Body of pancreas (tissue), 4 donors: ENCODE measurements around the gene THSD7A. TPM values are rescaled to one million over a fixed set of nuclear protein-coding genes. Genes with fewer than 3 reads are reported as not detected.

ENCODE experiments used
- ATAC-seq: fragments of 150-250 bp; one replicate; pipeline ENCODE4 v1.9.1; 2016
- DNase-seq, 4 donors: peaks; one replicate each; pipeline ENCODE4 v3.0.0-alpha.2; 2019
- H3K27ac ChIP-seq, 4 donors: fragments of 200-600 bp; sonication (generic); 1 replicate in 3 of 4; 2 replicates in 1 of 4; pipeline versions ENCODE4 v1.5.1 to v1.6.1; 2016 to 2019; ENCODE audit warnings: mild to moderate bottlenecking in 1 of 4, mixed read lengths in 1 of 4, moderate library complexity in 1 of 4
- H3K27me3 ChIP-seq, 2 donors: fragments of 200-600 bp; sonication (generic); one replicate each; pipeline ENCODE4 v1.6.0; 2016; ENCODE audit warnings: mild to moderate bottlenecking in 1 of 2
- H3K36me3 ChIP-seq, 2 donors: fragments of 200-600 bp; sonication (generic); replicated peaks in 1 of 2; 2 replicates each; pipeline ENCODE4 v1.5.1; 2016; ENCODE audit warnings: low read depth in 2 of 2; ENCODE audit not compliant: insufficient read depth in 1 of 2
- H3K4me1 ChIP-seq: fragments of 200-600 bp; sonication (generic); one replicate; pipeline ENCODE4 v1.6.0; 2016
- H3K4me3 ChIP-seq, 2 donors: fragments of 200-600 bp; sonication (generic); 1 replicate in 1 of 2; 2 replicates in 1 of 2; pipeline ENCODE4 v1.5.1; 2016 to 2019
- H3K9me3 ChIP-seq, 3 donors: fragments of 200-600 bp; sonication (generic); 1 replicate in 2 of 3; 2 replicates in 1 of 3; pipeline ENCODE4 v1.5.1; 2016
- CTCF ChIP-seq, 7 experiments: fragments of 450-650 bp in 4 of 7; fragments of 200-600 bp in 3 of 7; sonication (generic) in 3 of 7; IDR thresholded peaks; one replicate each; pipeline ENCODE4 v1.5.1; 2016 to 2019; ENCODE audit warnings: antibody characterized with exemption in 7 of 7
- POLR2A ChIP-seq, 3 donors: fragments of 450-650 bp; IDR thresholded peaks; one replicate each; pipeline ENCODE4 v1.6.1; 2016; ENCODE audit warnings: antibody characterized with exemption in 3 of 3, mild to moderate bottlenecking in 2 of 3
- WGBS, 2 donors: methylation state at CpG; one replicate each; pipeline ENCODE4 v1.1.5; 2017; 5-methylcytosine and 5-hydroxymethylcytosine counted together
- intact Hi-C: fragments of 100-400 bp; cut with DNase I; formaldehyde crosslinking; loops from one replicate; pipeline ENCODE4 v1.15.1; 2023
- total RNA-seq, 2 donors: library from RNA; depleted of rRNA; stranded (reverse); fragments of >200 nt; gene quantifications; one replicate each; pipeline ENCODE4 v1.1.0, GENCODE V29; 2016

THSD7A gene
- total RNA-seq, 2 donors from 2014 or later = 0.66 to 7.0 TPM

GRCh38 chr7:11623093-11623678, 208.8 kb downstream of the THSD7A start:
- no peak overlapping the region for H3K27ac ChIP-seq
- no peak overlapping the region for H3K4me3 ChIP-seq
- TF ChIP-seq CTCF (IDR thresholded peaks at IDR 0.05) (no peak), POLR2A (IDR thresholded peaks at IDR 0.05) (no peak)
- ATAC-seq = no peak
- no peaks in the 10 kb centered on the region for H3K4me1 ChIP-seq
- H3K27me3 ChIP-seq = no peaks in the 10 kb centered on the region
- H3K9me3 ChIP-seq = no peaks in the 10 kb centered on the region
- intact Hi-C loops = no loop called here
- H3K36me3 ChIP-seq = no peaks in the 10 kb centered on the region
- no peak for DNase-seq
- 79 to 84% methylated on average over 4 of the region's 4 CpGs for WGBS, 2 donors

- Histone ChIP-seq H3K9me3 (no peaks in the 10 kb centered on the region), H3K27ac (no peak overlapping the region), H3K27me3 (no peaks in the 10 kb centered on the region), H3K4me1 (no peaks in the 10 kb centered on the region), H3K36me3 (no peaks in the 10 kb centered on the region), H3K4me3 (no peak overlapping the region)
- ATAC-seq (no peak), DNase-seq (no peak)
- intact Hi-C loops = no loop called here
- 57 to 69% methylated on average over 5 of the region's 5 CpGs for WGBS, 2 donors
- TF ChIP-seq POLR2A (IDR thresholded peaks at IDR 0.05) = no peak
Observed at GRCh38 chr7:11620406-11621253, 211.4 kb downstream of the THSD7A start.

- no peak for DNase-seq
- WGBS, 2 donors = 58 to 64% methylated on average over 2 of the region's 2 CpGs
- no peak overlapping the region for H3K4me3 ChIP-seq
- H3K27me3 ChIP-seq = no peaks in the 10 kb centered on the region
- no peaks in the 10 kb centered on the region for H3K36me3 ChIP-seq
- H3K9me3 ChIP-seq = no peaks in the 10 kb centered on the region
- no peak overlapping the region for H3K27ac ChIP-seq
- H3K4me1 ChIP-seq = no peaks in the 10 kb centered on the region
- intact Hi-C loops = no loop called here
- TF ChIP-seq CTCF (IDR thresholded peaks at IDR 0.05) (no peak), POLR2A (IDR thresholded peaks at IDR 0.05) (no peak)
- ATAC-seq = no peak
Observed at GRCh38 chr7:11616466-11616865, 215.5 kb downstream of the THSD7A start.

GRCh38 chr7:11615174-11615573, 216.8 kb downstream of the THSD7A start:
- ATAC-seq (no peak), DNase-seq (no peak)
- H3K9me3 ChIP-seq = no peaks in the 10 kb centered on the region
- WGBS, 2 donors = 49 to 62% methylated on average over 2 of the region's 2 CpGs
- H3K27me3 ChIP-seq = no peaks in the 10 kb centered on the region
- H3K27ac ChIP-seq = no peak overlapping the region
- intact Hi-C loops = no loop called here
- no peak overlapping the region for H3K4me3 ChIP-seq
- no peaks in the 10 kb centered on the region for H3K4me1 ChIP-seq
- TF ChIP-seq CTCF (IDR thresholded peaks at IDR 0.05) (no peak), POLR2A (IDR thresholded peaks at IDR 0.05) (no peak)
- H3K36me3 ChIP-seq = no peaks in the 10 kb centered on the region

DNA sequence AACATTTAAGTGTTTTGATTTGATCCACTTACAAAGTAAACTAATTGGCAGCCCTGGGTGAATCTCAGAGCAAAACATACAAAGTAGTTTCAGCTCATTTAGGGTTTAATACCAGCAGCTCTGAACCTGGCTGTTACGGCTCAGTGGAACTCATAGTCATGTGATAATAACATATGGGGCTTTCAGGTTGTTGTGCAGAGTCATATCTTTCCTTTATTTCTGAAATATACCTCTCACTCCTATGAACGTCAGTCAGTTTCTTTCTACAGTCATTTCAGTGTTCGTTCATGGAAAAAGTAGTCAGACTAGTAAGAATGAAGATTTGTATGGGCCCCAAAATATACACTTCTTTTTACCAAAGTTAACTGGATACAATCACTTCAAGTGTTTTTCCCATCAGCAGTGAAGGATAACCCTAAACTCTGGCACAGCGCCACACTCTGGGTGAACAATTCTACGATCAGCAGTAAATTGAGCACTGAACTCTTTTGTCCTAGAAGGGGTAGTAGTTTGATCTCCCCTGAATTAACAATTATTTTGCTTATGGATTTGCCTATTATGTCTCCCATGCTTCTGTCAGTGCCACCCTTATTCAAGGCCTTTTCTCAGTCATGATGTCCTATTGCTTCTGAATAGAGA, 218.6 kb downstream of the THSD7A start:
- no peak for DNase-seq
- WGBS, 2 donors = 70 to 89% methylated on average over 5 of the region's 5 CpGs
- H3K36me3 ChIP-seq = no peaks in the 10 kb centered on the region
- H3K4me1 ChIP-seq = no peaks in the 10 kb centered on the region
- H3K27ac ChIP-seq = no peak overlapping the region
- H3K27me3 ChIP-seq = no peaks in the 10 kb centered on the region
- ATAC-seq = no peak
- H3K9me3 ChIP-seq = no peaks in the 10 kb centered on the region
- intact Hi-C loops = no loop called here
- no peak overlapping the region for H3K4me3 ChIP-seq
- TF ChIP-seq POLR2A (IDR thresholded peaks at IDR 0.05) (no peak), CTCF (IDR thresholded peaks at IDR 0.05) (no peak)
